DND-41 (cell line): ENCODE data around the gene BTBD10.

ENCODE experiments used
- ATAC-seq: fragments of 200-7000 bp; cut with Tn5 transposase; 3 replicates; pipeline ENCODE4 v1.9.1; 2021; ENCODE audit warnings: low read depth; ENCODE audit not compliant: insufficient read depth
- DNase-seq: peaks from one replicate; pipeline ENCODE4 v3.0.0-alpha.2; 2020
- H2AFZ ChIP-seq: 2 replicates; pipeline ENCODE4 v1.6.0; 2012; ENCODE audit warnings: low read depth, low read length
- H3K27ac ChIP-seq: 2 replicates; pipeline ENCODE4 v1.5.1; 2012; ENCODE audit warnings: low read length, inconsistent platforms
- H3K27me3 ChIP-seq: fragments of 200-600 bp; sonication (generic); 2 replicates; pipeline ENCODE4 v1.6.0; 2012; ENCODE audit warnings: low read length, mild to moderate bottlenecking, inconsistent platforms; ENCODE audit not compliant: insufficient read depth, poor library complexity
- H3K36me3 ChIP-seq: 2 replicates; pipeline ENCODE4 v1.5.1; 2012; ENCODE audit warnings: low read length, inconsistent platforms; ENCODE audit not compliant: insufficient read depth
- H3K4me1 ChIP-seq: 2 replicates; pipeline ENCODE4 v1.5.1; 2012; ENCODE audit warnings: mild to moderate bottlenecking, low read length; ENCODE audit not compliant: insufficient read depth
- H3K4me2 ChIP-seq: 2 replicates; pipeline ENCODE4 v1.6.0; 2012; ENCODE audit warnings: mild to moderate bottlenecking, moderate library complexity, low read length, inconsistent platforms; ENCODE audit not compliant: insufficient read depth
- H3K4me3 ChIP-seq, 2 experiments: fragments of 200-600 bp in 1 of 2; shearing (Covaris generic) in 1 of 2; 2 replicates each; pipeline ENCODE4 v1.5.1; 2012 to 2016; ENCODE audit warnings: inconsistent platforms in 2 of 2, low read length in 2 of 2, mild to moderate bottlenecking in 2 of 2, low read depth in 1 of 2, moderate library complexity in 1 of 2
- H3K79me2 ChIP-seq: 2 replicates; pipeline ENCODE4 v1.6.0; 2012; ENCODE audit warnings: low read length, inconsistent platforms; ENCODE audit not compliant: insufficient read depth
- H3K9ac ChIP-seq: 2 replicates; pipeline ENCODE4 v1.6.0; 2012; ENCODE audit warnings: low read depth, mild to moderate bottlenecking, inconsistent platforms, low read length, moderate library complexity
- H3K9me3 ChIP-seq: 2 replicates; pipeline ENCODE4 v1.5.1; 2012; ENCODE audit warnings: low read length, moderate library complexity, mild to moderate bottlenecking, inconsistent platforms; ENCODE audit not compliant: insufficient read depth, severe bottlenecking
- H4K20me1 ChIP-seq: 2 replicates; pipeline ENCODE4 v1.6.0; 2012; ENCODE audit warnings: low read length; ENCODE audit not compliant: insufficient read depth
- CTCF ChIP-seq: IDR thresholded peaks from 2 replicates; pipeline ENCODE4 v1.5.1; 2012; ENCODE audit warnings: borderline replicate concordance, low read length, moderate library complexity, mild to moderate bottlenecking; ENCODE audit not compliant: poor library complexity, severe bottlenecking; ENCODE audit errors: extremely low read depth
- EZH2 ChIP-seq: IDR thresholded peaks from 3 replicates; pipeline ENCODE4 v1.6.1; 2012; ENCODE audit warnings: borderline replicate concordance, low read depth, mild to moderate bottlenecking, moderate library complexity, low read length, inconsistent platforms; ENCODE audit not compliant: severe bottlenecking

BTBD10 gene

GRCh38 chr11:13382751-13383150 is 80.3 kb downstream of the BTBD10 start:
- Histone ChIP-seq H3K9me3 (no peaks in the 10 kb centered on the region), H3K4me1 (no peaks in the 10 kb centered on the region), H3K4me2 (no peak overlapping the region), H3K36me3 (peaks cover 80% of the 10 kb centered on the region), H3K79me2 (no peaks in the 10 kb centered on the region), H3K9ac (no peak overlapping the region), H3K27ac (no peak overlapping the region), H4K20me1 (no peaks in the 10 kb centered on the region), H3K4me3 (no peak overlapping the region), H3K27me3 (no peaks in the 10 kb centered on the region), H2AFZ (no peak overlapping the region)
- DNase-seq, result no peak
- TF ChIP-seq EZH2 (no peak), CTCF (no peak)
- ATAC-seq, result no peak

- DNase-seq (no peak), ATAC-seq (no peak)
- H3K4me1 ChIP-seq, result no peaks in the 10 kb centered on the region
- no peaks in the 10 kb centered on the region for H3K9me3 ChIP-seq
- H3K9ac ChIP-seq, result no peak overlapping the region
- H2AFZ ChIP-seq, result no peak overlapping the region
- no peak for TF ChIP-seq CTCF
- no peak for TF ChIP-seq EZH2
- H3K4me2 ChIP-seq, result no peak overlapping the region
- peaks cover 84% of the 10 kb centered on the region for H3K36me3 ChIP-seq
- H4K20me1 ChIP-seq, result no peaks in the 10 kb centered on the region
- no peaks in the 10 kb centered on the region for H3K27me3 ChIP-seq
- H3K4me3 ChIP-seq, result no peak overlapping the region
- no peak overlapping the region for H3K27ac ChIP-seq
- H3K79me2 ChIP-seq, result no peaks in the 10 kb centered on the region
Measured at GRCh38 chr11:13380731-13381130, 82.3 kb downstream of the BTBD10 start.

- H3K4me2 ChIP-seq, result no peak overlapping the region
- TF ChIP-seq EZH2, result no peak
- TF ChIP-seq CTCF, result no peak
- H2AFZ ChIP-seq, result no peak overlapping the region
- H3K79me2 ChIP-seq, result no peaks in the 10 kb centered on the region
- ATAC-seq, result no peak
- no peaks in the 10 kb centered on the region for H3K27me3 ChIP-seq
- peaks cover 81% of the 10 kb centered on the region for H3K36me3 ChIP-seq
- H3K9ac ChIP-seq, result no peak overlapping the region
- H3K4me1 ChIP-seq, result no peaks in the 10 kb centered on the region
- no peaks in the 10 kb centered on the region for H4K20me1 ChIP-seq
- H3K4me3 ChIP-seq, result no peak overlapping the region
- no peak overlapping the region for H3K27ac ChIP-seq
- no peaks in the 10 kb centered on the region for H3K9me3 ChIP-seq
- no peak for DNase-seq
Measured at GRCh38 chr11:13378316-13378715, 84.7 kb downstream of the BTBD10 start.

- TF ChIP-seq EZH2, result no peak
- no peak for TF ChIP-seq CTCF
- Histone ChIP-seq H3K4me2 (no peak overlapping the region), H3K4me3 (no peak overlapping the region), H3K27ac (no peak overlapping the region), H3K4me1 (no peaks in the 10 kb centered on the region), H3K27me3 (no peaks in the 10 kb centered on the region), H2AFZ (no peak overlapping the region), H3K9ac (no peak overlapping the region), H3K9me3 (no peaks in the 10 kb centered on the region), H4K20me1 (no peaks in the 10 kb centered on the region), H3K79me2 (no peaks in the 10 kb centered on the region), H3K36me3 (peaks cover 79% of the 10 kb centered on the region)
- no peak for DNase-seq
- ATAC-seq, result no peak
Measured at GRCh38 chr11:13376838-13377237, 86.2 kb downstream of the BTBD10 start.
